Activated CD4-positive, alpha-beta T cell treated with anti-CD3 and anti-CD28 coated beads for 48 hours (primary cell): ENCODE data around the gene DDX43.
"Not testable (repeated sequence)": the region's sequence is repeated elsewhere in the genome, so short reads cannot be mapped to it uniquely, and the experiment has no call there.

Source experiments
- DNase-seq: peaks from one replicate; pipeline ENCODE4 v3.0.0-alpha.2; 2020

DDX43 gene

DNA sequence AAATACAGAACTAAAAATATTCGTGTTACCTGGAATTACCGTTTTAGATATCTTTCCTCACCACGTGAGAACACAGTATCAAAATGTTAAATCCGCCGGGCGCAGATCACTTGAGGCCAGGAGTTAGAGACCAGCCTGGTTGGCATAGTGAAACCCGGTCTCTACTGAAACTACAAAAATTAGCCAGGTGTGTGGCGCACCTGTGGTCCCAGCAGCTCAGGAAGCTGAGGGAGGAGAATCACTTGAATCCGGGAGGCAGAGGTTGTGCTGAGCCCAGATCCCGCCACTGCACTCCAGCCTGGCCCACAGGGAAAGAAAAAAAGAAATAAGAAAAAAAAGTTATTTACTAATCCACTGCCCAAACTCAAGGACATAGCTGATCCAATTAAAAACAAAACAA is 4.8 kb upstream of the DDX43 start:
- no peak for DNase-seq

DNA sequence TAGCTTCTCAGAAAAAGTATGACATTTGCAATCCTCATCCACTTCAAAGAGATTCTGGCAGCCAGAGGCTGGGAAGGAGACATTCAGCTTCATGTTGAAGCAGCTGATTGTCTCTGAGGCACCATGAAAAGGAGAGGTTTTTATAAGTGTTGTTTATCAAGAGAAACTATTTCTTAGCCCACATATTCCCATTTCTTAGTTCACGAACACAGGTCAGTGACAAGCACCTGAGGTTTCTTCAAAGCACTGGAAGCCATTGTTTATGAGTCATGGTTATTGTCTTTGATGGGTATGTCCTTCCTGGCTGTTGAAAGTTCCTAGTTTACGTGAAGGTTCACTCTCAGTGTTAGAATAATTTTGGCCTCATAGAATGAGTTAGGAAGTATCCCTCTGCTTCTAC is 3.0 kb upstream of the DDX43 start:
- no peak for DNase-seq

DNA sequence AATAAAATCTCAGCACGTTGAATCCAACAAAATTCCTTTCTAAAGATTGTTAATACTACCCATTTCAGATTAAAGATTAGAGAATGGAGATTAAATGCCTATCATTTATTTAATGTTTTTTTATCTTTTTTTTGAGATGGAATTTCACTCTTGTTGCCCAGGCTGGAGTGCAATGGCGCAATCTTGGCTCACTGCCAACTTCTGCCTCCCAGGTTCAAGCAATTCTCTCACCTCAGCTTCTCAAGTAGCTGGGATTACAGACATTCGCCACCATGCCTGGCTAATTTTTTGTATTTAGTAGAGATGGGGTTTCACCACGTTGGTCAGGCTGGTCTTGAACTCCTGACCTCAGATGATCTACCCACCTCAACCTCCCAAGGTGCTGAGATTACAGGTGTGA is 2.4 kb upstream of the DDX43 start:
- DNase-seq = not testable (repeated sequence)

DNA sequence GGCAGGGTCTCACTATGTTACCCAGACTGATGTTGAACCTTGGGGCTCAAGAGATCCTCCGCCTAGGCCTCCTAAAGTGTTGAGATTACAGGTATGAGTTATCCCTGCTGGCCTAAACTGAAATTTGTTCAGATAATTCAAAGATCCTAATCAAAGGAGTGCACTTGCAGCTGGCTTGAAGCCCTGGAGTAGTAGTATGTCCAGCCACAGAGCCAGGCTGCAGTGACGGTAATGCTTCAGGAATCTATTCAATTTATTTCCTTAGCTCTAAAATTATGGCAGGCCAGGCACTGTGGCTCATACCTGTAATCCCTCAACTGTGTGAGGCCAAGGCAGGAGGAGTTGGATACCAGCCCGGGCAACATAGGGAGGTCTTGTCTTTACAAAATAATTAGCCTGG is 1.4 kb upstream of the DDX43 start:
- DNase-seq = no peak

DNA sequence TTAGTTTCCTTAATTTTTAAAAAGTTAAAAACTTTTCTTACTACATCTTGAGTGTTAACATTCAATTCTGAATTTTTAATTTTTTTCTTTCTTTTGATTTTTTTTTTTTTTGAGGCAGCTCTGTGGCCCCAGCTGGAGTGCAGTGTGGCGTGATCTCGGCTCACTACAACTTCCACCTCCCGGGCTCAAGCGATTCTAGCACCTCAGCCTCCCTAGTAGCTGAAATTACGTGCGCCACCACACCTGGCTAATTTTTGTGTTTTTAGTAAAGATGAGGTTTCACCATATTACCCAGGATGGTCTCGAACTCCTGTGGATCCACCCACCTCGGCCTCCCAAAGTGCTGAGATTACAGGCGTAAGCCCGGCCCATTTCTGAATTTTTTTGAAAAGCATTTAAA is 1.2 kb downstream of the DDX43 start:
- no peak for DNase-seq

DNA sequence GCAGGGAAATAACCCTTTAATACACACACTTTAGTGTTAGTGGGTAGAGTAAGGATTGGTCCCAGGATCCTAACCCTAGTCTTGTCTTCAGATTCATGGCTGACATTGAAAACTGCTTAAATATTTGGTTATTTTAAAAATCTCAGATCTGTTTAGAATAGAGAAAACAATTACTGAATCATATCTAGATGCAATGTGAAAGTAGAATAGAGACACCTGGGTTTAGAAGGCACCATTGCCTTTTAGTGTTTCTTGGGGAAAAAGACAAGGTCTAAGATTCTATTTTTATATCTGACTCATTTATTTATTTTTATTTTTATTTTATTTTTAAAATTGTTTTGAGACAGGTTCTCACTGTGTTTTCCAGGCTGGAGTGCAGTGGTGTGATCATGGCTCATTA is 6.0 kb downstream of the DDX43 start:
- no peak for DNase-seq

DNA sequence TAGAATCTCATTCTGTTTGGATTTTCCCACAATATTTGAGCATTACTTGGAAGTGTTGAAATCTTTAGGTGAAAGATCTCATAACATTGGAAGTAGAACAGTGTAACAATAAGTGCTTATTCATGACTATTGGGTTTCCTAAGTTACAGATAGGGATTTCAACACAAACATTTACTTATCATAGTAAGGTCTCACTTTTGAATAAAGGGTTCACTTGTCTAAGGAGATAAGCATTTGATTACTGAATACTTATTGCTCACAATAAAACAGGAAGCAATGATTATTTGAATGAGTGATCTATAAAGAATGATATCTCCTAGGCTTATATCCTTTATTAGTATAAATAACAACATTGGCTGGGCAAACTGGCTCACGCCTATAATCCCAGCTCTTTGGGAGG is 14.8 kb downstream of the DDX43 start:
- no peak for DNase-seq

DNA sequence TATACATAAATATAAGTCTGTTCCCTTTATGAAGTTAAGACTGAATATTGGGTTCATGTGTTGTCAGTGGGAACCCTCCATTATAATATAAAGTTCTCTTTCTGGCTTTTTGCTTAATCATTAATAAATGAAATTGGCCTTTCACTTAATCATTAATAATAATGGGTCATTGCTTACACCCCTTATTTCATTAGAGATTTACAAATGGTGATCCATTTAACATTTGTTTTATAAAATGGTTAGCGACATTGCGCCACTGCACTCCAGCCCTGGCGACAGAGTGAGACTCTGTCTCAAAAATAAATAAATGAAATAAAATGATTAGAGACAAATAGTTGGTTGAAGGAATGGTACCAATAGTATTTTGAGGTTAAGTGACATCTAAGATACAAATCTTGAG is 18.5 kb downstream of the DDX43 start:
- DNase-seq = no peak

DNA sequence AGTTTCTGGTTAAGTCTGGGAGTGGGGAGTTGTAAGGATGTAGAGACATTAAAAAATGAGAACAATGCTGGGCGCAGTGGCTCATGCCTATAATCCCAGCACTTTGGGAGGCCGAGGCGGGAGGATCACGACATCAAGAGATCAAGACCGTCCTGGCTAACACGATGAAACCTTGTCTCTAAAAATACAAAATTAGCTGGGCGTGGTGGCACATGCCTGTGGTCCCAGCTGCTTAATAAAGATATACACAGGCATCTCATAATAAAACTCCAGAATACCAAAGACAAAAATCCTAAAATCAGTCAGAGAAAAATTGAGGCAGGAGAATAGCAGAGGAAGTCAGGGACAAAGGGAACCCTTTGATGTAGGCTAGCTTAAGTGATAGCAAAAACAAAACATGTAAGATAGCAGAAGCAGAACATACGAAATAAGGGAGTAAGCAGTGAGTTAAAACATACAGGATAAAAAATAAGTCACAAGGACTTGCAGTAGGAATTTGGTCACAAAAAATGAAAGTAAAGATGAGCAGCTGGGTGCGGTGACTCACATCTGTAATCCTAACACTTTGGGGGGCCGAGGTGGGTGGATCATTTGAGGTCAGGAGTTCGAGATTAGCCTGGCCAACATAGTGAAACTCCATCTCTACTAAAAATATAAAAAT is 23.6 kb downstream of the DDX43 start:
- DNase-seq = no peak

DNA sequence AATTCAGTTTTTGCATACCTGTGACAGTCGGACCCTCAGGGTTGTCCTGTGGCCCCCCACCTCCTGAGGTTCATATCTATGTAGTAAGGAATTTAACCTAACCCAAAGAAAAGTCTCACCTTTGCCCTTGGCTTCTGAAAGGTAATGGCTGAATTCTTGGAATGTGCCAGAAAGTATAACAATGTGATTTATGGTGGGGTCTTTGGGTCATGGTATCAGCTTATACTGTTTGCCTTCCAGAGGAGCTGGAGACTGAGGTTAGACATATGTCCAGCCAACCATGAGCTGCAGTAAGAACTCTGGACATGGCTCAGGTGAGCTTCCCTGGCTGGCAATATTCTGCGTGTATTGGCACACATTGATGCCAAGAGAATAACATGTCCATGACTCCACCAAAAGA is 26.9 kb downstream of the DDX43 start:
- no peak for DNase-seq

DNA sequence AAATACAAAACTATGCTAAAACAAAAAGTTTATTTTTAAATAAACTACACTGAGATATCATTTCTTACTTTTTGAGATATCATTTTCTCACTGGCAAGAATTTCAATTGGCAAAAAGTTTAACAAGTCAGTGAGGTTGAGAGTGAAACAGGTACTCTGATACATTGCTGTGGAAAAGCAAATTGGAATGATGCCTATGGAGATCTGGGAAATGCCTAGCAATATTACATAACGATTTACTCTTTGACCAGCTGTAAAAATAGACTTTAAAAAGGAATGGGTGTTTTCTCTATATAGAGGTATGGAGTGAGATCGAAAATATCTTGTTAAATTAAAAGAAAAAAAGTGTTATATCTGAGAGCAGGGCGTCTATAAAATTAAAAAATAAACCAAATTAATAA is 40.6 kb downstream of the DDX43 start:
- no peak for DNase-seq

DNA sequence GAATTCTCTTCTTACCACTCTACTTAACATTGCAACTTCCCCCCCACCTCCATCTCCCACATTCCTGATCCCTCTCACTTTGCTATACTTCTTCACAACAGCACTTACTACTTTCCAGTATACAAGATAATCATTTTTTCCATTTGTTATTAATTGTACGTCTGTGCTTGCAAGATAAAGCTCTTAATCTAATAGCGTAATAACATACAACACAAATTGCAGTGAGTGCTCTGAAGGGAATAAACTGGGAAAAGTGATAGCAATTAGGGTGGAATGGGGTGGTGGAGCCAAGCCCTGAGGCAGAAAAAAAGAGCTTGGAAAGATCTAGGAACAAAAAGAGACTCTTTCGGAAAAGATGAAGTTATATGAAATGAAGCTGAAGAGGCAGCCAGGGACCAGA is 48.9 kb downstream of the DDX43 start:
- DNase-seq = no peak

DNA sequence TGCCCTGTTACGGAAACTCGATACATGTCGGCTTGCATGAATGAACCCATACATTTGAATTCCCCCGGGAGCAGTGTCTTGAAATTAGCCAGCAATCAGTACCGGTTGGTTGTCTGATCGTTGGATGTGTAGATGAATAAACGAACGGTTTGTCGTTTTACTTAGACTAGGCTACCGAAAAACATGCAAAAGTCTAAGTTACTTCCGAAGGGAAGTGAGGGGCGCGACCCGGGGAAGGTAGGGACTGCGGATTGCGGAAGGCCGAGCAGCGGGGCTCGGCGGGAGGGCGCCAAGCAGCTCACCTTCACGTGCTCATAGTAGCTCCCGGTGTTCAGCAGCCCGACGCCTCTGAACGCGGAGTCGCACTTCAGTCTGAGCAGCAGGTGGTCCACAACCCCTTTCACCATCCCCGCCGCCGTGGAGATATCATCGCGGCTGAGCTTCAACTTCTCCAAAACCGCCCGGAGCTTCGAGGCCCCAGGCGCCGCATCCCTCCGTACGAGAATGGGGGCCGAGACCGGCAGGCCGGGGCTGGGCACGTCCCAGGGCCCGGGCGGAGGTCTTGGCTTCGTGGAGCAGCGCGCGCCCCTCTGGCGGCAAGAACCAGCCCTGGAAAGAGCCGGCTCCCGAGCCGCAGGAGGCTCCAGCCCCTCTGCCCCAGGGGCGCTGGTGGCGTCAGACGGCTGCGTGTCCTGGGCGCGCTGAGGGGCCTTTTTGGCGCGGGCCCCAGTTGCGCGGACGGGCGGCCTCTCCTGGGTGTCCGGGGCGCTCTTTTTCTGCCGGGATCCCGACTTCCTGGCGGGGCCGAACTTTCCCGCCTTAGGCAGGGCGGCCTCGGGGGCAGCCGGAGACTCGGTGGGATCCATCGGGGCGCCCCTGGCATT is 56.8 kb downstream of the DDX43 start:
- DNase-seq = peak; percentile 62

DNA sequence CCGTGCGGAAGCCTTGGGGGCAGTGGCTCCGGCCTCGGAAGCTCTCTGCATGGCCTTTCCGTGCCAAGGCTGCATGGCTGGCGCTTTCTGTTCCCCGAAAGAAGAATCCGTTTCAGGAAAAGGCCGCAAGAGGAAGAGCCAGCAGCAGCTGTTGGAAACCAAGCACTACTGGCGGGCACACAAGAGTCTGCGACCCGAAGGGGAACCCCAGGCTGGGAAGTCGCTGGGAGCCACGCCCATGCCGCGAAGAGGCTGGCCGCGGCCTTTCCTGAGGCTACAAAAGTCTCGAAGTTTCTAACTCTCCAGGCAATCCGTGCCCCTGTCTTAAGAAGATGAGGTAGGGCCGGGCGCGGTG is 57.5 kb downstream of the DDX43 start, which contains the start of gene CGAS:
CGAS (minus strand) TSS at position 191 of the 355 bp plus-strand sequence; CDS start at position 75, 116 bp downstream.
- DNase-seq = peak; percentile 87

DNA sequence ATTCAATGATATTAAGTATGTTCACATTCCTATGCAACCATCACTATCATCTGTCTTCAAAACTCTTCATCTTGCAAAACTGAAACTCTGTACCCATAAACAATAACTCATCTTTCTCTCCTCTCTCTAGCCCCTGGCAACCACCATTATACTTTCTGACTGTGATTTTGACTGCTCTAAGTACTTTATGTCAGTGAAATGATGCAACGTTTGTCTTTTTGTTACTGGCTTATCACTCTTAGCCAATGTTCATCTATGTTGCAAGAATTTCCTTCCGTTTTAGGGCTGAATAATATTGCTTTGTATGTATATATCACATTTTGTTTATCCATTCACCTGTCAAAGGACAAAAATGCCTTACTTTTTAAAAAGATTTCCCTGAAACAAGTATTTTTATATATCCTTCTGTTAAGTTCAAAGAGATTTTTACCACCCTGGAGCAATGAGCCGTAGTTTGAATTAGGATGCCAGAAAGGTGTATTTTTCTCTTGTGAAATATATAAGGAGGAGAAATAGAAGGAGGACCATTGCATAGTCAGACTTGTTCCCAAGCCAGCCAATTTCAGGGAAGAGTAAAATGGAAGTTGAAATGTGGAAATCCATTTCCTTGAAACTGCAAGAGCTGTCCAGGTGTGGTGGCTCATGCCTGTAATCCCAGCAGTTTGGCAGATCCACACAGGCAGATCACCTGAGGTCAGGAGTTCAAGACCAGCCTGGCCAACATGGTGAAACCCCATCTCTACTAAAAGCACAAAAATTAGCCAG is 61.4 kb downstream of the DDX43 start:
- DNase-seq = no peak

DNA sequence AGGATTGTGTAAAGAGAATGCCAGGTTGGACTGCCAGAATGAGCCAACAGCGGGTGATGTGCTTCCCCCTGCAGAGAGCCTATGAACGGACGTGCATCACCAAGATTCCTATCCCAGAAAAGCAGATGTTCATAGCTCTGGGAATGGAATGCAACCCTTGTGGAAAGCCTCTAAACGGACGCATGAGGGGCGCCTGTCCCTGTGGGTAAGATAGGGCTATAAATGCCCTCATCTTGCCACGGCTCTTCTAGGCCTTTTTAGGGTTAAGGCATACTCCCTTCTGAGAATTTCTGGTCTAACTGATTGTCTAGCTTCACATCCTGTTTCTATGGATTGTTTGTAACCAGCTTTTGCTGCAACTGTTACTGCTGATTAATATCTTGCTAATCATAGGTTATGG is 64.8 kb downstream of the DDX43 start:
- not testable (repeated sequence) for DNase-seq

DNA sequence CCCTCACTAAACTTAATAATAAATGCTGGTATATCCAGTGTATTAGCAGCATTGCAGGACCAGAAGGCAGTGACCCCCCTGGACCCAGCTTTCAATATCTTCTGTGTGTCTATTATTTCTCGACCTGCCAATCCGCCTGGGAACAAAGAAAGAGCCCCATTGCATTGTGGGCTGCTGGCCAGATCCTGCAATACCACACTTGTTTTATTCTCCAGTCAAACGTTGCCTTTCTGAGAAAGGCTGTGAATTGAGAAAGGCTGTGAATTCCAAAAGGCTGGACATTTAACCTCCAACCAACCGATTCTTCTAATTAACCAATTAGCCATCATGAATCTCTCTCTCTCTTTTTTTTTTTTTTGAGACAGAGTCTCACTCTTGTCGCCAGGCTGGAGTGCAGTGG is 65.4 kb downstream of the DDX43 start:
- DNase-seq = no peak

DNA sequence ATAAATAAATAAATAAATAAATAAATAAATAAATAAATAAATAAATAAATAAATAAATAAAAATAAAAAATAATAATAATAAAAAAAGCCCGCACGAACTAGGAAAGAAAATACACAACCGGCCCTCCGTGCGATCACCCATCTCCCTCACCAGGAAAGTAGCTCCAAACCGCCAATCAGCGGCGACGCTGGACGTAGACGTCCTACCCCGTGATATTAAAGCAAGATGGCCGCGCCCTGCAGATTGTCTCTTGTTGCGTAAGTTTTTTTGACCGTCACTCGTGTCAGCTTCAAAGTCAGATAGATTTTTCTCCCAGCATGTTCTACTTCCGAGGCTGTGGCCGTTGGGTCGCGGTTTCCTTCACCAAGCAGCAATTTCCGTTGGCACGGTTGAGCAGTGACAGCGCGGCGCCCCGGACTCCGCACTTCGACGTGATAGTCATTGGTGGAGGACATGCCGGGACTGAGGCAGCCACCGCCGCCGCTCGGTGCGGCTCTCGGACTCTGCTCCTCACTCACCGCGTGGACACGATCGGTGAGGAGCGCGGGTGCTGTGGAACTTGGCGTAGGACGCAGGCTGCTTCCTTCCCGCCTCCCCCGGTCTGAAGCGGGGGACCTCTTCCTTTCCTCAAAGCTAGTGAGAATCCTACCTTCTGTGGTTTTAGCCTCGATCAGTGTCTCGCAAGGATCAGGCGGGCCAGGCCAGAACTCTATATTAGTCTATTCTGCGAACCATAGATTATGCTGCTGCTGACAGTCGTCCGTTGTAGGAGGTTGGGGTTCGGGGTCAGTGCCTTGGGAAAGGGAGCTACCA is 67.1 kb downstream of the DDX43 start, which contains the start of gene MTO1:
MTO1 (plus strand) TSS at position 201 of the 814 bp plus-strand sequence; CDS start at position 319, 118 bp downstream.
- peak; percentile 90 for DNase-seq
